ENCODE measurements around the gene ZNHIT3.
"Not testable (repeated sequence)": the region's sequence is repeated elsewhere in the genome, so short reads cannot be mapped to it uniquely, and the experiment has no call there.

ZNHIT3 gene

DNA sequence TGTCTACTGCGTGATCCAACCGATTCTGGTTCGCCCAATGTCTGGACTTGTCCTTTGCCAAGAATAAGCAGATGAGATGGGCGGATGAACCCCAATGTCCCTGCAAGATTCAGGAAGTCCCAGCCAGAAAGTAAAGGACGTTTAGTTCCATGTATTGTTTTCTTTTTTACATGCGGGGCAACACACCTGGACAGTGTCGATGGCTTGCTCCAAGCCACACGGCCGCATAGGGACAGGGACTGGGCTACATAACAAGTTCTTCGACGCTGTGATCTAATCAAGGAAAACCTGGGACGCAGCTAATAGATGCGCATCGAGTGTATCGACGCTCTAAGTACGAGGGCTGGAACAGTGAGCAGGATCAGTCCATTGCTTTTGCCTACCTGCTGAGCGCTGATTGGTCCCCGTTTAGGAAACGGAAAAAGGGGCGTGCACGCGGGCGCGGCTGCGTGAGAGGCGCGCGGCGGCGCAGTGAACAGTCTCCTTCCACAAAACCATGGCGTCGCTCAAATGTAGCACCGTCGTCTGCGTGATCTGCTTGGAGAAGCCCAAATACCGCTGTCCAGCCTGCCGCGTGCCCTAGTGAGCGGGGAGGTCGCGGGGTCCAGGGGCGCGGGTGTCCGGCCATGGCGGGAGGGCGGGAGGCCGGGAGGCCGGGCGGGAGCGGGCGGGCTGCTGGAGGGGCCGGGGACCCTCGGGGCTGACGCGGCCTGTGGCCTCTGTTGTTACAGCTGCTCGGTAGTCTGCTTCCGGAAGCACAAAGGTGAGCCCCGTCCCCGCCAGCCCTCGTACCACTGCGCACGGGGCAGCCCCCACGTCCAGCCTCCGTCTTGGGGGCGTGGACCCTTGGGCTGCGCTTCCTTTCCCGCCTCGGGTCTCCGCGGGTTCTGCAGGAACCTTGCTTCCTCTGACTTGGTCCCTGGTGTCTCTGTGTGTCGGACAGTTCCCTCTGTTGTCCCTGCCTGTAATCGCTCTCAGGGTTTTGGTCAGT lies at the start of gene ZNHIT3:
Gene ZNHIT3, plus strand, starts transcription at position 478 of the 991 bp plus-strand sequence. Its CDS starts 19 bp downstream, at position 497.
- peaks cover 10% of the 10 kb centered on the region for H3K27me3 Mint-ChIP-seq (ENCODE audit: low read depth)
- H3K4me1 Mint-ChIP-seq (ENCODE audit: low read depth), result peaks cover 41% of the 10 kb centered on the region
- H3K9me3 Mint-ChIP-seq, result no peaks in the 10 kb centered on the region
- peak within 1 kb of the TSS; percentile 97 for H3K4me3 Mint-ChIP-seq
- peaks cover 17% of the 10 kb centered on the region for H3K36me3 Mint-ChIP-seq (ENCODE audit: low read depth)
- peak within 1 kb of the TSS; percentile 95 for H3K27ac Mint-ChIP-seq

DNA sequence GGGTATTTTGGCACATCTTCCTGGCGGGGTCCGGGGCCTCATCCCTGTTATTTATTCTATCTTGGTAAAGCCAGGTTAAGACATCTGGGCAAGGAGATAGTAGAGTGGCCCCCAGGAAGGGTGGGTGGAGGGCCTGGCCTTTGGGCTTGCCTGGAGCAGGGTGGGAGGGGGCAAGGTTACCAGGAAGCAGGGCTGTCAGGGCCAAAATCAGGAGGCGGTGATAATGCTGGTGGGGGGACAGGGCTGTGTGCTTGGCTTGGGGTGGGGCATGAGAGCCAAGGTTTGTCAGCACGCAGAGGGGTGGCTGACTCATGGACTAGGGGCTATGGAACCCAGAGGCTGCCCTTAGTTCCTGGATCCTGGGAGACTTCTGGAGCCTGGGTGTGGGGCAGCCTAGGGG lies 44.7 kb upstream of the ZNHIT3 start:
- H3K36me3 Mint-ChIP-seq (ENCODE audit: low read depth); H3K9me3 Mint-ChIP-seq; H3K27ac Mint-ChIP-seq; H3K4me3 Mint-ChIP-seq; H3K27me3 Mint-ChIP-seq (ENCODE audit: low read depth); H3K4me1 Mint-ChIP-seq (ENCODE audit: low read depth): not testable (repeated sequence)

GRCh38 chr17:36443777-36444176 lies 42.7 kb upstream of the ZNHIT3 start:
- Mint-ChIP-seq H3K27ac (no peak overlapping the region), H3K36me3 (ENCODE audit: low read depth) (no peaks in the 10 kb centered on the region), H3K4me3 (no peak overlapping the region), H3K4me1 (ENCODE audit: low read depth) (no peaks in the 10 kb centered on the region), H3K9me3 (no peaks in the 10 kb centered on the region), H3K27me3 (ENCODE audit: low read depth) (no peaks in the 10 kb centered on the region)

- not testable (repeated sequence) for H3K36me3 Mint-ChIP-seq (ENCODE audit: low read depth); H3K27ac Mint-ChIP-seq; H3K4me1 Mint-ChIP-seq (ENCODE audit: low read depth); H3K27me3 Mint-ChIP-seq (ENCODE audit: low read depth); H3K9me3 Mint-ChIP-seq; H3K4me3 Mint-ChIP-seq
Observed at GRCh38 chr17:36449997-36450396, 36.5 kb upstream of the ZNHIT3 start.

DNA sequence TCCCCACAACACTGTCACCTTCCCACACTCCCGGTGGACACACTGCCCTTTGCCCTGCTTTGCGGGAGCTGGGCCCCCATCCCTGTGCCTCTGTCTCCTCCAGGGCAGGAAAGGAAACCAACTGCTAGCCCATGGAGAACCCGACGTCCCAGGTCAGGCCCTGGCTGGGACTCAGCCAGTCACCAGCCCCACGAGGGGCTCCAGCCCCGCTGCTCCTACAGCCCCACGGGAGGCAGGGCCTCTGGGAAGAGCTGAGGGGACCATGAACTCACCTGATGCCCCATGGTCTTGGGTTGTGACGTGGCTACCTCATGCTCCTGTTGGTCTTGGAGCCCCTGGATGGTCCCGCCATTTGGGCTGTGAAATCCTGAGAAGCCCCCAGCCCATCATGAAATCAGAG lies 33.6 kb upstream of the ZNHIT3 start:
- H3K27me3 Mint-ChIP-seq (ENCODE audit: low read depth); H3K4me3 Mint-ChIP-seq; H3K4me1 Mint-ChIP-seq (ENCODE audit: low read depth); H3K9me3 Mint-ChIP-seq; H3K27ac Mint-ChIP-seq; H3K36me3 Mint-ChIP-seq (ENCODE audit: low read depth): not testable (repeated sequence)

GRCh38 chr17:36457701-36458100 lies 28.8 kb upstream of the ZNHIT3 start:
- H3K4me1 Mint-ChIP-seq (ENCODE audit: low read depth); H3K27ac Mint-ChIP-seq; H3K4me3 Mint-ChIP-seq; H3K9me3 Mint-ChIP-seq; H3K36me3 Mint-ChIP-seq (ENCODE audit: low read depth): not testable (repeated sequence)
- H3K27me3 Mint-ChIP-seq (ENCODE audit: low read depth), result peaks cover 16% of the 10 kb centered on the region

GRCh38 chr17:36459045-36459444 lies 27.4 kb upstream of the ZNHIT3 start:
- H3K4me3 Mint-ChIP-seq, result no peak overlapping the region
- H3K27me3 Mint-ChIP-seq (ENCODE audit: low read depth), result peaks cover 24% of the 10 kb centered on the region
- no peak overlapping the region for H3K27ac Mint-ChIP-seq
- no peaks in the 10 kb centered on the region for H3K9me3 Mint-ChIP-seq
- H3K4me1 Mint-ChIP-seq (ENCODE audit: low read depth), result no peaks in the 10 kb centered on the region
- no peaks in the 10 kb centered on the region for H3K36me3 Mint-ChIP-seq (ENCODE audit: low read depth)

DNA sequence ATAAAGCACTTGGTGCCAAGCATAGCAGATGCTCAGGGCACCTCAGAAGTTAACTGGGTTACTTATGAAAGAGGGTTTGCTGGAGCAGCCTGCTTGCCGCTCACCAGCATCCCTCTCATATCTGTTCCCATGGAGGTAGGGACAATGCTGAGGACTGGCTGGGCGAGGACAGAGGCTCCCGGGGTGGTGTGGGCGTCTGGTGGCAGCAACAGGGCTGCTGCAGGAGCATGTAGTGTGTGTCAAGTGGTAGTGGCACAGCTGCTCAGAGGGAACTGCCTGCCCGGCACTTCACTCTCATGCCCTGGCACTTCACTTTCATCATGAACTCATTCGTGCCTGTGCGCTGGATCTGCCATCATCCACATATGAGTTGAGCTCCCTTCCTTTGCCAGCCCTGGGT lies 26.9 kb upstream of the ZNHIT3 start:
- Mint-ChIP-seq H3K27ac (no peak overlapping the region), H3K9me3 (no peaks in the 10 kb centered on the region), H3K4me1 (ENCODE audit: low read depth) (no peaks in the 10 kb centered on the region), H3K27me3 (ENCODE audit: low read depth) (peaks cover 24% of the 10 kb centered on the region), H3K4me3 (no peak overlapping the region), H3K36me3 (ENCODE audit: low read depth) (no peaks in the 10 kb centered on the region)

DNA sequence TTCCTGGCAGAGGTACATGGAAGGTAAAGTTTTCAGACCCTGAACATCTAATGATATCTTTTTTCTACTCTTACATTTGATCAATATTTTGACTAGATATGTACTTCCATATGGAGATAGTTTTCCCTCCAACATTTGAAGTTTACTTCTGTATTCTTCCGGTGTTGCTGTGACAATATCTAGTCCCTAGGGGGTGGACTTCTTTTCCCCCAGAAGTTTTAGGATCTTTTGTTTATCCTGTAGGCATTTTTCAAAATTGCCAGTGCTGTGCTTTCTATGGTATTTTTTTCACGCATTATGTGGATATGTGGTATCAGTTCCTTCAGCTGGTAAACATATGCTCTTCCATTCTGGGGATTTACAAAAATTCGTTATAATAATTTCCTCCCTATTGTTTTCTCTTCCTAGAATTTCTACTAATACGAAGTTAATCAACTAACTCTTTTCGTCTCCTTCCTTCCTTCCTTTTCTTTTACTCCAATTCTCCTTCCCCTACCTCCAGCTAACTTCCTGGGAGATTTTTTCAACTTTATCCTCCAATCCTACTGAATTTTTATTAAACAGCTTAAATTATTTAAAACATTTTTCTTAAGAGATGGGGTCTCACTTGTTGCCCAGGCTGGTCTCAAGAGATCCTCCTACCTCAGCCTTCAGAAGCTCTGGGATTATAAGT lies 26.1 kb upstream of the ZNHIT3 start:
- Mint-ChIP-seq H3K27ac (no peak overlapping the region), H3K9me3 (no peaks in the 10 kb centered on the region), H3K4me1 (ENCODE audit: low read depth) (no peaks in the 10 kb centered on the region), H3K36me3 (ENCODE audit: low read depth) (no peaks in the 10 kb centered on the region), H3K4me3 (no peak overlapping the region), H3K27me3 (ENCODE audit: low read depth) (peaks cover 24% of the 10 kb centered on the region)

DNA sequence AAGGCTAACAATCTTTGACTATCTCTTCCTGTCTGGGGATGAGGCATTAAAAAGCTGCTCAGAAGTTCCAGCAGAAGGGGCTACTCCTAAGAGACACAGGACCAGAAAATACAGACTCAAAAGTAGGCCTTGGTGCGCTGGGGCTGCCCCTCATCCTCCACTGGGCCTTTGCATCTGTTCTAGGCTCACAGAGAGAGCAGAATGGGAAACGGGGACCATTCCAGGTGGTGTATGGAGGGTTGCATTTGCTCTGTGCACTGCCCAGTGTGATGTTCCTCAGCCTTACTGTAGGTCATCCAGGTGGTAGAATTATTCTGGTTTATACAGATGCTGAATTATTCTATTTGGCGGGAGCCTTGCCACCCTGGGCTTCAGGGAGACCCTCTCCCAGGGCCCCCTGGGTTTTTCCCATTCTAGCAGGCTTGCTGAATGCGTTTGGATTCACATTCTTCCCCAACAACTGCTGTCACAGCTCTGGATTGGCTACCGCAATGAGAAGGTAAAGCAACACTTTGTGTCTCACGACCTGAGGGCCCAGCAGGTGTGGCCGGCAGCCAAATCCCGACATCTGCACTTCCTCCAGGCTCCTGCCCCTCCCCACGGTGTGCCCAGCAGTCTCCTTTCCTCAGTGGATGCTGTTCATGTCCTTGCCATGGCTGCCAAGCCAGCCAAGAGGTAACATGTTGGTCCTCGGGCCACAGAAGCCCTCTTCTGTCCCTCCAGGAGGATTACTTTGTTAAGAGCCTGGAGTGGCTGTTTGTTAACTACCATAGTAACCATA lies 25.0 kb upstream of the ZNHIT3 start:
- Mint-ChIP-seq H3K4me1 (ENCODE audit: low read depth) (no peaks in the 10 kb centered on the region), H3K27ac (no peak overlapping the region), H3K27me3 (ENCODE audit: low read depth) (peaks cover 24% of the 10 kb centered on the region), H3K9me3 (no peaks in the 10 kb centered on the region), H3K36me3 (ENCODE audit: low read depth) (no peaks in the 10 kb centered on the region), H3K4me3 (no peak overlapping the region)

- no peaks in the 10 kb centered on the region for H3K4me1 Mint-ChIP-seq (ENCODE audit: low read depth)
- H3K27ac Mint-ChIP-seq, result no peak overlapping the region
- no peak overlapping the region for H3K4me3 Mint-ChIP-seq
- no peaks in the 10 kb centered on the region for H3K9me3 Mint-ChIP-seq
- H3K27me3 Mint-ChIP-seq (ENCODE audit: low read depth), result peaks cover 34% of the 10 kb centered on the region
- H3K36me3 Mint-ChIP-seq (ENCODE audit: low read depth), result no peaks in the 10 kb centered on the region
Observed at GRCh38 chr17:36463916-36464764, 22.3 kb upstream of the ZNHIT3 start.

- Mint-ChIP-seq H3K36me3 (ENCODE audit: low read depth) (no peaks in the 10 kb centered on the region), H3K4me3 (no peak overlapping the region), H3K27me3 (ENCODE audit: low read depth) (peaks cover 34% of the 10 kb centered on the region), H3K9me3 (no peaks in the 10 kb centered on the region), H3K4me1 (ENCODE audit: low read depth) (no peaks in the 10 kb centered on the region), H3K27ac (no peak overlapping the region)
Observed at GRCh38 chr17:36464765-36465088, 21.8 kb upstream of the ZNHIT3 start.

DNA sequence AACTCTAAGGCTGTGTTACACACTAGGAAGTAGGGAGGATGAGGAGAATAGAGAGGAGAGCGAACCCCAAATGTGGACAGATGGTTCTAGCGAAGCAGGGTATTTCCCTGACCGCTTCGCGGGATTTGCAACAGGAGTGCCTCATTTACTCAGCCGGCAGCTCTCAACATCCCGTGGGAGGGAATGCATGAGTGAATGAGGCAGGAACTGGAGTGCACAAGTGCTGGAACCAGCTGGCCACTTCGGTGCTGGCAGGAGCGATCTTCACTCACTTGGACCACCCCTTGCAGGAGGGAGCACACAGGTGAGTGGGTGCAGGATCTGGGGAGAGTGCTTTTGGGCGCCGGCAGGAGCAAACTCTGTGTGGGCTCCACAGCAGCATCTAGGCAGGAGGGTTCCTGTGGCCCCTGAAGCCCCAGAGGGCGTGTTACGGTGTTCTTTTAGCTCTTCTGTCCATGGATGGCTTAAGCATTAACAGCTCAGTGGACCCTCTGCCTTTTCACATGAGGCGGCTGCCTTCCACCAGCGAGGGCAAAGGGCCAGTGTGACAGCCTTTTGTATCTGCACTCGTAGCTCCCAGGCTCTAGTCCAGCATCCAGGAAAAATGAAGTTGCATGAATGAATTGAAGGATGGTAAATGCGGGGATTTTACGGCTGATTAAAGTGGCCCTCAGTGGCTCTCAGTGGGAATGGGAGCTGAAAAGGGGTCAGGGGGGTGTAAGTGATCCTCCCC lies 17.4 kb upstream of the ZNHIT3 start:
- no peak overlapping the region for H3K27ac Mint-ChIP-seq
- H3K9me3 Mint-ChIP-seq, result no peaks in the 10 kb centered on the region
- H3K4me3 Mint-ChIP-seq, result no peak overlapping the region
- H3K4me1 Mint-ChIP-seq (ENCODE audit: low read depth), result no peaks in the 10 kb centered on the region
- H3K27me3 Mint-ChIP-seq (ENCODE audit: low read depth), result peaks cover 14% of the 10 kb centered on the region
- H3K36me3 Mint-ChIP-seq (ENCODE audit: low read depth), result no peaks in the 10 kb centered on the region

Measured in T-helper 1 cell treated with Interleukin-12 subunit alpha and Interleukin-12 subunit beta and Interleukin-4 antibody, amounts not matched to agents 30 μg/mL and 1 μg/mL, for 36 hours (primary cell).